Measurements from ENCODE around the gene COX7A2L.

GRCh38 chr2:42385225-42385624, 24.2 kb upstream of the COX7A2L start:
- TF ChIP-seq, protein P1, sequence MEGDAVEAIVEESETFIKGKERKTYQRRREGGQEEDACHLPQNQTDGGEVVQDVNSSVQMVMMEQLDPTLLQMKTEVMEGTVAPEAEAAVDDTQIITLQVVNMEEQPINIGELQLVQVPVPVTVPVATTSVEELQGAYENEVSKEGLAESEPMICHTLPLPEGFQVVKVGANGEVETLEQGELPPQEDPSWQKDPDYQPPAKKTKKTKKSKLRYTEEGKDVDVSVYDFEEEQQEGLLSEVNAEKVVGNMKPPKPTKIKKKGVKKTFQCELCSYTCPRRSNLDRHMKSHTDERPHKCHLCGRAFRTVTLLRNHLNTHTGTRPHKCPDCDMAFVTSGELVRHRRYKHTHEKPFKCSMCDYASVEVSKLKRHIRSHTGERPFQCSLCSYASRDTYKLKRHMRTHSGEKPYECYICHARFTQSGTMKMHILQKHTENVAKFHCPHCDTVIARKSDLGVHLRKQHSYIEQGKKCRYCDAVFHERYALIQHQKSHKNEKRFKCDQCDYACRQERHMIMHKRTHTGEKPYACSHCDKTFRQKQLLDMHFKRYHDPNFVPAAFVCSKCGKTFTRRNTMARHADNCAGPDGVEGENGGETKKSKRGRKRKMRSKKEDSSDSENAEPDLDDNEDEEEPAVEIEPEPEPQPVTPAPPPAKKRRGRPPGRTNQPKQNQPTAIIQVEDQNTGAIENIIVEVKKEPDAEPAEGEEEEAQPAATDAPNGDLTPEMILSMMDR (conservative IDR thresholded peaks at IDR 0.05; ENCODE audit: low read depth, low read length), result peak; percentile 49
- TF ChIP-seq EZH2 (IDR thresholded peaks at IDR 0.05; ENCODE audit: borderline replicate concordance, low read depth, low read length, poor library complexity, severe bottlenecking), result no peak

All from A673 (cell line).